ENCODE results near the gene CORO1A.

DNA sequence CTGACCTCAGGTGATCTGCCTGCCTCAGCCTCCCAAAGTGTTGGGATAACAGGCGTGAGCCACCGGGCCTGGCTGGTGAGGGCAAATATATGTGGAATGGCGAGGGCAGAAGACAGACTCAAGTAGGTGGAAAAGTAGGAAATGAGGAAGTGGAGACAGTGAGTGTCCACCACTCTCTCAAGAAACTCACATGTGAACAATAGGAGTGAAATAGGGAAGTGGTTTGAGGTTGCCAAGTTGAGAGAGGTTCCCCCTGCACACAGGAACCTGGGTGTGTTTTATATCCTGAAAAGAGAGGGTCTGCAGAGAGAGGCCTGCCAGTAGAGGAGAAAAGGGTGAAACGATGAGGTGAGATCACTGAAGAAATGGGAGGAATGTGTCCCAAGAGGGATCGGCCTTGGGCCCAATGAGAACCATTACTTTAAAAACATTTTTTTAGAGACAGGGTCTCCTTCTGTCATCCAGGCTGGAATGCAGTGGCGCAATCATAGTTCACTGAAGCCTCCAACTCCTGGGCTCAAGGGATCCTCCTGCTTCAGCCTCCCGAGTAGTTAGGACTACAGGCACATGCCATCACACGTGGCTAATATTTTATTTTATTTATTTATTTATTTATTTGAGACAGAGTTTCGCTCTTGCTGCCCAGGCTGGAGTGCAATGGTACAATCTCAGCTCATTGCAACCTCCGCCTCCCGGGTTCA lies 17.1 kb upstream of the CORO1A start:
- TF ChIP-seq CTCF (conservative IDR thresholded peaks at IDR 0.05; ENCODE audit: low read length) (no peak), EZH2phosphoT487 (IDR thresholded peaks at IDR 0.05; ENCODE audit: borderline replicate concordance, low read depth, low read length) (no peak)

All from OCI-LY7 (cell line).